GM21576 (cell line): ENCODE data around the gene TACSTD2.
"Not testable (repeated sequence)": the region's sequence is repeated elsewhere in the genome, so short reads cannot be mapped to it uniquely, and the experiment has no call there.

ENCODE experiments used
- ATAC-seq: cut with Tn5 transposase; IDR thresholded peaks from one replicate; pipeline ENCODE4 v1.9.1; 2021; ENCODE audit warnings: mild to moderate bottlenecking, moderate library complexity; ENCODE audit not compliant: unreplicated experiment

Gene TACSTD2

DNA sequence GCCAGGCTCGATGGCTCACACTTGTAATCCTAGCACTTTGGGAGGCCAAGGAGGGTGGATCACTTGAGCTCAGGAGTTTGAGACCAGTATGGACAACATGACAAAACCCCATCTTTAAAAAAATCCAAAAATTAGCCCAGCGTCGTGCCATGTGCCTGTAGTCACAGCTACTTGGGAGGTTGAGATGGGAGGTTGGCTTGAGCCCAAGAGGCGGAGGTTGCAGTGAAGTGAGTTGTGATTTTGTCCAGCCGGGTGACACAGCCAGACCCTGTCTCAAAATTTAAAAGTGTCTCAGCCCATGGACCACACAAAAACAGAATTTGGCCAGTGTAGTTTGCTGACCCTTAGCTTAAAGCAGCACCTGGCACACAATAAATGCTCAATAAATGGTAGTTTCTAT, 11.3 kb upstream of the TACSTD2 start:
- ATAC-seq: no peak

DNA sequence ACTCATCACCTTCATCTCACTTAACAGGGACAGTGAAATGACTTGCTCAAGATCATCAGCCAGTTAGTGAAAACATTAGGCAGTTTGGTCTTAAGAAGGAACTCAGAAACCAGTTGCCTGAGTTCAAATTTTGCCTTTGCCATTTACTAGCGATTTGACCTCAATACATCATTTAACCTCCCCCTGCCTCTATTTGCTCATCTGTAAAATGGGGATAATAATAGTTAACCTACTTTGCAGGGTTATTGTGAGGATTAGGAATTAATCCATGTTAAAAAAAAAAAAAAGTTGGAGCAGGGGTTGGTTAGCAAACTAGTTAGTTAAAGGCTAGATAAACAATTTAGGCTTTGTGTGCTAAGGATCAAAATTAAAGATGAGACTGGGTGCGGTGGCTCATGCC, 10.6 kb upstream of the TACSTD2 start:
- ATAC-seq: no peak

DNA sequence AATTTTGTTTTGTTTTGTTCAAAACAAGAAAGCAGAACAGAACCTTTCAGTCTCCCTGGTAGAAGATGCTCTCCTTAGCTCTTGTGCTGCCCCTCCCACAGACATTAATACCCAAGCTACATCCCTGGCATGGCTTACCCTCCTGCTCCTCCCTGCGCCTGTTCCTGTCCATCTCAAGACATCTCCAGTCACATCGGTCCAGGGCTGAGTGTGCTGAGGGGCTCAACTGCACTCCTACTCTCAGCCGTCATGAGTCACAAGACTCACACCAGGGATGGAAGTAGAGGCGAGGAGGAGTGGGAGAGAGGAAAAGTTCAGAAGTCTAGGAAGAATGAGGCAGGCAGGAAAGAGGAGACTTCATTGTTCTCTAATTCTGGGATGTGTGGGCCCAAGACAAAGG, 9.2 kb upstream of the TACSTD2 start:
- ATAC-seq: no peak

DNA sequence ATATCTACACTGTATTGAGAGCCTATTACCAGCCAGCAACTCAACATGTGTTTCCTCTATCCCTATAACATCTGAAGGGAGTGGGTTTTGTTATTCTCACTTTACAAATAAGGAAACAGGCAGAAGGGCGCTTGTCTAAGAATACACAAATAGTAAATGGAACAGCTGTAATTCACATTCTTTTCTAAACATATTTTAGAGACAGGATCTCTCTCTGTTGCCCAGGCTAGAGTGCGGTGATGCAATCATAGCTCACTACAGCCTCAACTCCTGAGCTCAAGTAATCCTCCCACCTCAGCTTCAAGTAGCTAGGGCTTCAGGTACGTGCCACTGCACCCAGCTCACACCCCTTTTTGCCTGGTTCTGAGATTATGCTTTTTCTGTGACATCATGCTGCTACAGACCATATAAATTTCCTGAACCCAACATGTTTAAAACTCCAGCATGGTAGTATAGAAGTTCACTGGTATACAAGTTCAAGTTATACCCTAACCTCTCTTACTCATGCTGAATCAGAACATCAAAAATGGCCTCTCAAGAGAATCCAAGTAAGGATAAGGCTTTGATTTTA, 8.6 kb upstream of the TACSTD2 start:
- ATAC-seq: no peak

DNA sequence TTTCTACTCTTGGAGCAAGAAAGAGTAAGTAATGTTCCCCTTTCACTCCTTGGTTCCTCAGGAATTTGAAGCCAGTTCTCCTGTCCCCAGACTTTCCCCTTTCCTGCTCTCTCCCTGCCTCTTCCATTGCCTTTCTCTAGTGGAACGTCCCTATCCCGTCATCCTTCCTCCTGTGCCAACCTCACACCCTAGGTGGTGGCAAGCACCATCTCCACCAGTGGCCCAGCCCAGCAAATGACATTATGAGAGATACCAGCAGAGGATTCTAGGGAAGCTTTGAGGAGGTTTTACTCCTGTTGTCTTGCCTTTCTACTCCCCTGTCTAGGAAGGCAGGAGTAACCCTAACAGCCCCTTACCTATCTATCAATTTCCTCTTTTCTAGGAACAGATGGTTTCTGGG, 8.1 kb upstream of the TACSTD2 start:
- no peak for ATAC-seq

DNA sequence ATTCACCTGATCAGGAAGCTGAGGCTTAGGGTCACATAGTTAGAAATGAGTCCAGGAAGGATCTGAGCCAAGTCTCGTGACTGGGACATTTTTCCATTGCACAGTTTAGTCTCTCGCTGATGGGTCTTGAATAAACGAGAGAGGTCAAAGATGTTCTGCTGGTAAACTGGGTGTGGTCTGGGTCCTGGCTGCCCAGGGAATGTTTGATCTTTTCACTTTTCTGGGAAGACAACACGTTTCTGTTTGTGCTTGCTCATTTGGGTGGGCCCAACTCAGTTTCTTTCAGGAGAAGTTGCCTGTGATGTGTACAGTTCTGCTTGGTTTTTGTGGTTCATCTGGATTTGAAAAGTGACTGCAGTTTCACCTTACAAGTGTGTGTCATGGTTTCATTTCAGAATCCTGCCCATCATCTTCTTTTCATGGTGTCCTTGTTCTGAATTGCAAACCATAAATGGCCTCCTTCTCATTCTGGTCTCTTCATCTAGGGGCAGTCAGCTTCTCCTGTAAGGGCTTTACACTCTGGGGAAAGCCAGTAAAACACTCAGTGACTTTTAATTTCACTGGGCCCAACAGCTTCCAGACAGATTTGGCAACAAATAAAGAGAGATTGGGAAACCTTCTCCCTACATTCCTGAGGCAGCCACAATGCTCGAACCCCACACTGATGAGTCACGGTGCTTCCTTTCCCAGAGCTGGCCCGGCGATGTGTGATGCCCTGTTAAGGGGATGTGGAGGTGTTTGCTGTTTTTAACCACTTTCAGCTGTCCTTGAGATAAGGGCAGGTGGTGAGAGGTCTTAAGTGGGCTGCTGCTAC, 7.2 kb upstream of the TACSTD2 start:
- ATAC-seq: peak; percentile 65

DNA sequence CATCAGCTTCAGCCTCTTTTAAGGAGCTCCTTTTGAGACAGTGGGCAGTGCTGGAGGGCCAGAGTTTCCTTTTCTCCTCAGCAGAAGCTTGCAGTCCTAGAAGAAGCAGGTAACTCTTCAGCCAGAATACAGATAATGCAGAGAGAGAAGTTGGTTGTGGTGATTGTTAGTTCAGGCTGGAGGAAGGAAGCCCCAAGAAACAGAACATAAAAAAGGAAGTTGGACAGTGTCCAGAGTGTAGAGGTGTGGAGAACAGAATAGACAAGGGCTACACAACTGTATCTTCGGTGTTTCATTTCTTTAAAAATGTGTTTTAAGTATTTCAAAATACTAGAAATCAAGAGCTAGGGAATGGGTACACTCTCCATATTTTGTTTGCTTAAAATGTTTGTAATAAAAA, 6.4 kb upstream of the TACSTD2 start:
- no peak for ATAC-seq

DNA sequence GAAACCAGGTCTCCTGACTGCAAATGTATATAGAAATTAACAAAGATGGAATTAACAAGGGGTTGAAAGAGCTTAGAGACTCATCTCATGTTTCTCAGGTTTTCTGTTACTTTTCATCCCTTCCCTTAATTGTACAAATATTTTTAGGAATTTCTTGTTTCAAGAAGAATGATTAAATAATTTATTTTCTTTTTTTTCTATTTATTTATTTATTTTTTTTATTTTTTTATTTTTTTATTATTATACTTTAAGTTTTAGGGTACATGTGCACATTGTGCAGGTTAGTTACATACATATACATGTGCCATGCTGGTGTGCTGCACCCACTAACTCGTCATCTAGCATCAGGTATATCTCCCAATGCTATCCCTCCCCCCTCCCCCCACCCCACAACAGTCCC, 5.1 kb upstream of the TACSTD2 start:
- ATAC-seq: not testable (repeated sequence)

DNA sequence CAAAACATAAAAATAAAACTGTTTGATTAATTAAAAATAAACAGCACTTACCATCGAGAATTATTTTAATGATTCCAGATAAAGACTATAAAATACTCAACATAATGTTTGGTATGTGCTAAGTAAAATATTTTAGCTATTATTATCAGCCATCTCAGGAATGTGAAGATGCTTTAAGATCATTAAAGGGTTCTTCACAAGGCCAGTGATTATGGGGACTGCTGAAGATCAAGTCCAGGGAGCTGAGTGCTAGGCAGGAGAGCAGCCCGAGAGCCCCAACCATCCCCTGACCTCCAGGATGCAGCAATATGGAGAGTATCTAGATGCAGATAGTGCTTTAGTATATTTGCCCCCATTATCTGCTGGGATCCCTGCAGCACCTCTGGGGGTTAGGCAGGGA, 4.6 kb upstream of the TACSTD2 start:
- no peak for ATAC-seq

DNA sequence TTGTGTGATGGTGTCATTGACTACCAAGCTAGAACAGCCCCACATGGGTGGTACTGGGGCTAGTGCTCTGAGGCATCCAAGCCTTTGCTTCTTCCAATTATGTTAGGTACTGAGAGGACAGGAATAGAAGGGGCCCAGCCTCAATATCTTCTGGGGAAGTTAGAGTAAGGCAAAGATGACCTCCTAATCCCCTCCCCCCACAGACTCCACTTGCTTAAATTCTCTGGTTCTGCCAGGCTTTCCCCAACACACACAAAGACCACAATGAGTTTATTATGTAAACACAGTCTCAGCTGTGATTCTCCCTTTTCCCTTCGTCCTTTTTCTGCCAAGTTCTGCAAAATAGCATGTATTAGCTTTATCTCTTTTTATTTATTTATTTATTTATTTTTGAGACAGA, 3.1 kb upstream of the TACSTD2 start:
- no peak for ATAC-seq

DNA sequence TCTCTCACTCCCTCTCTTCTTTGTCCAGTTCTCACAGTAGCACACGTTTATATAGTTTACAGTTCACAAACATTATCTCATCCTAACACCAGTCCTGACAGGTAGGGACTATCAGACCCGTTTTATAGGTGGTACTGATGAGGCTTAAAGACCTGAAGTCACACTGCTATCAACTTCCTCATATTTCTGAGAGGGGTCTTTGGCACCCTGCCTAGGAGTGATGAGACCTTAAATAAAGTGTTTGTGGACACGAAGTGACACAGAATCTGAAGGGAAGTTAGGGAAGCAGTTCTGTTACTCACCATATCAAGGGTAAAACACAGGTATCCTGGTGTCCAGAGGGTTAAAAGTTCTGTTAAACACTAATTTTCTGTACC, 590 bp upstream of the TACSTD2 start:
- ATAC-seq: no peak

DNA sequence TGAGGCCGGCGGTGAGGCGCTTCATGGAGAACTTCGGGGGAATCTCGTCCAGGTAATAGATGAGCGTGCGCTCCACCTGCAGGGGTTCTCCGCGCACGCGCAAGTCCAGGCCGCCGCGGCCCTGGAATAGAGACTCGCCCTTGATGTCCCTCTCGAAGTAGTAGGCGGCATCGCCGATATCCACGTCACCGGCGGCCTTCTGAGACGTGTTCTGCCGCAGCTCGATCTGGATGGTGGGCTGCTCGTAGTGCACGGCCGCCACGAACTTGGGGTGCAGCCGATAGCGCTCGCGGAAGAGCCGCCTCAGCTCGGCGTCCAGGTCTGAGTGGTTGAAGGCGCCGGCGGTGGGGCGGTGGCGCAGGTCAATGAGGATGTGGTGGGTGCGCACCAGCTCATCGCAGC, 726 bp downstream of the TACSTD2 start:
- ATAC-seq: no peak

DNA sequence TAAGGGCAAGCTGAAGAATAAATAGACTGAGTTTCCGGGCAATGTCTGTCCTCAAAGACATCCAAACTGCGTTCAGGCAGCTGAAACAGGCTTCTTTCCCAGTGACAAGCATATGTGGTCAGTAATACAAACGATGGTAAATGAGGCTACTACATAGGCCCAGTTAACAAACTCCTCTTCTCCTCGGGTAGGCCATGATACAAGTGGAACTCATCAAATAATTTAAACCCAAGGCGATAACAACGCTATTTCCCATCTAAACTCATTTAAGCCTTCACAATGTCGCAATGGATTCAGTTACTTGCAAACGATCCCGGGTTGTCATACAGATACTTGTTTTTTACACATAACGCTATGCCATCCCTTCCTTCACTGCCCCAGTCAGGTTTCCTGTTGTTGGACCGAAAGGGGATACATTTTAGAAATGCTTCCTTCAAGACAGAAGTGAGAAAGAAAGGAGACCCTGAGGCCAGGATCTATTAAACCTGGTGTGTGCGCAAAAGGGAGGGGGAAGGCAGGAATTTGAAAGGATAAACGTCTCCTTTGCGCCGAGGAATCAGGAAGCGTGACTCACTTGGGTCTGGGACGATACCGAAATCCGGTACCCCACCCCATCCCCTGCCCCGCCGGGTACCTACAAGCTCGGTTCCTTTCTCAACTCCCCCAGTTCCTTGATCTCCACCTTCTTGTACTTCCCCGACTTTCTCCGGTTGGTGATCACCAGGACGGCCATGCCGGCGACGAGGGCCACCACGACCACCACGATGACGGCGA, 1.3 kb downstream of the TACSTD2 start:
- no peak for ATAC-seq

DNA sequence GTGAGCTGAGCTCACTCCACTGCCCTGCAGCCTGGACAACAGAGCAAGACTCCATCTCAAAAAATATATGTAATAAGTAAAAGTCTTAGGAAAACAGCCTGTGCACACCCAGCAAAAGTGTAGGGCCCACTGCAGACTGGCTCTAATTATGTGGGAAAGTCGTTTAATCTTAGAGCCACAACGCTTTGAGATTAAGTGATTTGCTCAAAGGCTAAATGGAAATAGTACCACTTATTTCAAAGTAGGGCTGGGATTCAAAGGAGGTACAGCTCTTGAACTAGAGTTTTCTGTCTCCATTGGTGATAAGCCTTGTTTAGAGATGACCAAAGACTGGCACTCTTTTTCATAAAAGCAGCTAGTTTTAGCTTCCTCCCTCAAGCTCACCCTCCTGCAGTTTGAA, 2.2 kb downstream of the TACSTD2 start:
- no peak for ATAC-seq

DNA sequence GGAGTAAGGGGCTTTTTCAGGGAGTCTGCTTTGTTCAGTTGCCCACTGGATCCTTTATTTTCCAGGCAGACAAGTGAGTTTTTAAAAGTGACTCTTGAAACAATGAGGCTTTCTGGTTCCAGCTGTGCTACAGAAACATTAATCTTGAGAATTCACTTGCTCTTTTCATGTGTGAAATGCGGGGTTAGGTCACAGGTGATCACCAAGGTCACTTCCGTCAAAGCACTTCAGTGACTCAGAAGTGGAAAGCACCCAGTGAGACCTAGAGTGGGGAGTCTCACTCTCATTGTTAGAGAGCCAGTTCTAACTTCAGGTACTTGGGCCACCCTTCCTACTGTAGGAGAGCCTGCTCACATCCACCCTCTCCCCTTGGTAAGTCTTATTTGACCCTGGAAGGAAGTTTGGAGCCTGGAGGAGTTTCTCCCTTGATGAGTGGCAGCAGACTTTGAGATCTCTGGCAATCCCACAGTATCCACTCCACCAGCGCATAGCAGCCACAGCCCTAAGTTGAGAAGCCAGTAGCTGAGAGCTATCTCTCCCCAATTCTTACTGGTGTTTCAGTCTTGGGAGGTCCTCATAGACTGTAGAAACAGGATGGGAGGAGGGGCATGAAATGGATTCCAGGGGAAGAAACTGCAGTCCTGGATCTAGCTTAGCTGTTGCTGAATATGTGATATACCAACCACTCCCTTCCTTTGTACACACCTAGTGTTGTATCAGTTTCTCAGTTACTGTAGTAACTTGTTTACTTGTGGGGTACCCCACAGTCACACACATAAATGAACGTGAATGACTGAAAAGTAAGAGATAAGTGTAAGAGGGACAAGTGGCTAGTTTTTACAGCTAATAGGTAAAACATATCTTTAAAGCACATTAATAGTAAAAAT, 3.1 kb downstream of the TACSTD2 start:
- peak; percentile 97 for ATAC-seq

DNA sequence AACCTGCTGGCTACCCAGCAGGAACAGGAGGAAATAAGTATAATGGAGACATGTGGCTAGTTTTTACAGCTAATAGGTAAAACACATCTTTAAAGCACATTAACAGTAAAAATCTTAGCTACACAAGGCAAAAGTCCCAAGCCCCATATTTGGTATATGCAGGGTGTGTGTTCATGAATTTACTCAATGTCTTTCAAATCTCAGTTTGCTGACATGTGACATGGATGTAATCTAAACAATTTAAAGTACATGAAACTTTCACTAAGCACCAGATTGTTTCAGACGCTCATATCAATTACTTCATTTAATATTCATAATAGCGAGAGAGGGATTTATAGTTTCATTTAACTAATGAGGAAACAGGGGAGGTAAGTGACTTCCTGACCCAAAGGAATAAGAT, 3.9 kb downstream of the TACSTD2 start:
- ATAC-seq: no peak

DNA sequence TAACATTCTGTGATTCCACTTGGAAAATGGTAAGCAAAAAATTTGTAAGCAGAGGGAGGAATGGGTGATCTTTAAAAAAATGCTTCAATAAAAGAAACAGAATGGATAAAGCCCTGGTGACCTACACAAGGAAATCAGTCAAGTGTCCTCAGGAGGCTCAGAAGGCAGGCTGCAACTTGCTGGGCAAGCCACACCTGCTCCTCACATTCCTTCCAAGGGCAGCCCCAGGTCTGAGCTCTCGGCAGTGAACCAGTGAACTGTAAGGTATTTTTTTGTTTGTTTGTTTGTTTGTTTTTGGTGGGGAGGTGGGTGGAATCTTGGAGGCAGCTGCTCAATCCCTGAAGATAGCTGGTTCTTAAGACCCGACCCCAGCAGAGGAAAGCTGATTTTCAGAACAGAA, 4.4 kb downstream of the TACSTD2 start:
- no peak for ATAC-seq

DNA sequence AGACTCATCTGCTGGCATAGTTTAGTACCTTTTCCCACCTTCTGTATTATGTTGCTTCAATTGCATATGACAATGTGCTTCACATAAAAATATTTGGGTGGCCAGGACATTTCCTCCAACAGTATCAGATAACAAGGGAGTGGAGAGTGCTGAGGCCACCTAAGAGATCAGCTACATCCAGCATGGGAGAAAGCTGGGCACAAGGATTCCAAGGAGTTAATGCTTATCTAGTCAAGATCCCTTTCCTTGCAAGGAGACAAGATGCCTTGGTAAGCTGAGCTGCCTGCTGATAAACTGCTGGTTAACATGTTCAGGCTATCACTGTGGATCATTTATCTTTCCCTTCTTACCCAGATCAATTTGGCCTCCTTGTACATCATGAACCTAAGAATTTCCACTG, 5.4 kb downstream of the TACSTD2 start:
- no peak for ATAC-seq

DNA sequence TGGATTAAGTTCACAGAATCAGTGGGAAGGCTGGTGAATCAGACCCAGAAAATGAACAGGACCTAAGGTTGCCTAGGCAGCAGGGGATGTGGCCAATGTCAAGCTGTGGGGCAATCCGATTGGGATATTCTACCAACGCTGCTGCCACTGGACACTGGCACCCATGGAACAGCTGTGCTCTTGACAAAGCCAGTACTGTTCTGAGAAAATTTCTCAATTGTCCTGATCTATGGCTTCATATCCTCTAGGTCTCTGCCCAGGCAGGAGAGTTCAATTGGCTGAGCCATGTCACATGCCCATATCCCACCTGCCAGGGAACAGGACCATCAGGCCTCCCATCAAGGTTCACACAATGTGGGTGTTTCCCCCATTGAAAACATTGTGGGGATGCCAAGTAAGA, 6.2 kb downstream of the TACSTD2 start:
- no peak for ATAC-seq

DNA sequence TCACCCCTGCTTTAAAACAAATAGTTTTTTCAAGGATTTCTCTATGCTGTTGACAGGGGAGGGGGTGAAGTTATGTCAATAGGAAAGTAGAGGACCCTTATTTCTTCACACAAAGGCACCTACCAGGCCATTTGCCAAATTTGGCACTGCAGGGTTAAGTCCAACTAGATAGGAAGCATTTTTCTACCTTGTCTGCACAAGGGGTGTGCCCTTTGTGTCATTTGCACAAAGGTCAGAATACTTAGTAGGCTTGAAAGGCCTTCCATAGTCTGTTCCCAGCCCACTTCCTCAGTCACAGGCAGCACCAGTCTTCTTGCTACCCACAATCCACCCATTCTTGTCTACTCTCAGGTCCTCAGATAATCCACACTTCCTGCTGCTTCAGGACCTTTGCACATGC, 7.0 kb downstream of the TACSTD2 start:
- ATAC-seq: no peak

DNA sequence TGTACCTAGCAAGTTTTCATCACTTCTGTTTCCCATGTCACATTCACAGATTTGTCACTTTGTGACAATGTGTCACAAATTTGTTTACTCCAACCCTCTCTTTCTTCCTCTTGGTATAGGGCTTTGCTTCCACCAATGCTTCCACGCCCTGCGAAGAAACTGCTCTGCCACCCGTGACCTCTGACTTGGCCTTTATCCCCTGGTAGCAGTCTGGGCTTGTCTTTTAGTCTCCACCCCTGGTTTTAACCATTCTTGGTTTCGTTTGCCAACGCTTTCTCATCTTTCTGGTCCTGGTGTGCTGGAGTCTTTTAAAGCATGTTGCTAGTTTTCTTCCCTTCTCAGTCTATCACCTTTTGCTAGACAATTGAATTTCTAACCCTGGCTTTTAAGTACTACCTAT, 8.1 kb downstream of the TACSTD2 start:
- ATAC-seq: no peak
